Measurements from ENCODE around the gene TSSK1B.

TSSK1B gene

GRCh38 chr5:113397046-113397445, 37.7 kb downstream of the TSSK1B start:
- DNase-seq, result no peak

- no peak for DNase-seq
Measured at GRCh38 chr5:113394658-113395057, 40.1 kb downstream of the TSSK1B start.

- DNase-seq, result no peak
Measured at GRCh38 chr5:113390224-113390623, 44.6 kb downstream of the TSSK1B start.

GRCh38 chr5:113389116-113389515, 45.7 kb downstream of the TSSK1B start:
- DNase-seq, result no peak

GRCh38 chr5:113387844-113388243, 46.9 kb downstream of the TSSK1B start:
- no peak for DNase-seq

- DNase-seq, result no peak
Measured at GRCh38 chr5:113384782-113385285, 50.0 kb downstream of the TSSK1B start.

GRCh38 chr5:113382731-113383130, 52.1 kb downstream of the TSSK1B start:
- DNase-seq, result no peak

Data from CD4-positive, alpha-beta T cell treated with Interleukin-4 for 4 hours (primary cell).